Measurements from ENCODE around the gene AREG. TPM values are rescaled to one million over a fixed set of nuclear protein-coding genes. Genes with fewer than 3 reads are reported as not detected.
"Not testable (repeated sequence)": the region's sequence is repeated elsewhere in the genome, so short reads cannot be mapped to it uniquely, and the experiment has no call there.

Gene AREG, protein sequence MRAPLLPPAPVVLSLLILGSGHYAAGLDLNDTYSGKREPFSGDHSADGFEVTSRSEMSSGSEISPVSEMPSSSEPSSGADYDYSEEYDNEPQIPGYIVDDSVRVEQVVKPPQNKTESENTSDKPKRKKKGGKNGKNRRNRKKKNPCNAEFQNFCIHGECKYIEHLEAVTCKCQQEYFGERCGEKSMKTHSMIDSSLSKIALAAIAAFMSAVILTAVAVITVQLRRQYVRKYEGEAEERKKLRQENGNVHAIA
- 6.8 and 7.0 TPM in 2 replicates for total RNA-seq (2014; rRNA removed; shearing (Covaris generic))
- polyA plus RNA-seq (2014; cell fraction: nucleus; rRNA removed): 1.2 and 2.9 TPM in 2 replicates

DNA sequence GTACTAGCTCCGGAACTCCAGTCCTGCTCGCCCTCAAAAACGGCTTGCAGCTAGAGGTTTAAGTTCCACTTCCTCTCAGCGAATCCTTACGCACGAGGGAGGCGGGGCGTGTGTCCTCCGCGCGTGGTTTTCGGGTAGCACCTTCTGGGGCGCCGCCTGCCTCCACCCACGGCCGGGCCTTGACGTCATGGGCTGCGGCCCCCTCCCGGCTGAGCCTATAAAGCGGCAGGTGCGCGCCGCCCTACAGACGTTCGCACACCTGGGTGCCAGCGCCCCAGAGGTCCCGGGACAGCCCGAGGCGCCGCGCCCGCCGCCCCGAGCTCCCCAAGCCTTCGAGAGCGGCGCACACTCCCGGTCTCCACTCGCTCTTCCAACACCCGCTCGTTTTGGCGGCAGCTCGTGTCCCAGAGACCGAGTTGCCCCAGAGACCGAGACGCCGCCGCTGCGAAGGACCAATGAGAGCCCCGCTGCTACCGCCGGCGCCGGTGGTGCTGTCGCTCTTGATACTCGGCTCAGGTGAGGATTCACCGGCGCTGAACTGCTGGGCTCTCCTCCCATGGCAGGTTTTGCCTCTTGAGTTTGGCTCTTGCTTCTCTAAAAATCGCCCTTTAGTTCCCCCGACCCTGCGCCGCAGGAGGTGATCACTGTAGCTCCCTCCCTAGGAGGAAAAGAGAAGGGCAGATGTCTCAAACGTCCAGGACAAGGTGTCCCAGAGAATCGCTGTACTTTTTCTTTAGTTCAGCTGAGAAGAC is at the start of gene AREG:
AREG (plus strand) TSS at position 246 of the 752 bp plus-strand sequence; CDS start at position 456, 210 bp downstream.
- DNase-seq (ENCODE audit: extremely low read depth, low read depth): peak; percentile 35

DNA sequence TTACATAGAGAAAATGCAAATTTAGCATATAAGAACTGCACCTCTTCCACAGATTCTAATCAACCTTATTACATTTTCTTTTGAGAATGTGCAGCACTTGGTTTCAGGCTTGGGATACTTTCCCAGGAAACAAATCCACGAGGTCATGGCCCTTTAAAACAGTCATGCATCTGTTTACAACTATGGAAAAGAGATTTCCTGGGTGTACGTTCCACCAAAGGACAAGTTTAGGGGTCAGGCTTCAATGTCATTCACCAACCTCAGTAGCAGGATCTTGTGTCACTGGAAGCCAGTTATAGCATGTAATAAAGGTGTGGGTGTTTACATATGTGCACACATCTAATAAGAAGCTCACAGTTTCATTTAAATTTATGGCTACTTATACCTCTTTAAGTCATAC is 49.3 kb upstream of the AREG start:
- no peak for DNase-seq (ENCODE audit: extremely low read depth, low read depth)

DNA sequence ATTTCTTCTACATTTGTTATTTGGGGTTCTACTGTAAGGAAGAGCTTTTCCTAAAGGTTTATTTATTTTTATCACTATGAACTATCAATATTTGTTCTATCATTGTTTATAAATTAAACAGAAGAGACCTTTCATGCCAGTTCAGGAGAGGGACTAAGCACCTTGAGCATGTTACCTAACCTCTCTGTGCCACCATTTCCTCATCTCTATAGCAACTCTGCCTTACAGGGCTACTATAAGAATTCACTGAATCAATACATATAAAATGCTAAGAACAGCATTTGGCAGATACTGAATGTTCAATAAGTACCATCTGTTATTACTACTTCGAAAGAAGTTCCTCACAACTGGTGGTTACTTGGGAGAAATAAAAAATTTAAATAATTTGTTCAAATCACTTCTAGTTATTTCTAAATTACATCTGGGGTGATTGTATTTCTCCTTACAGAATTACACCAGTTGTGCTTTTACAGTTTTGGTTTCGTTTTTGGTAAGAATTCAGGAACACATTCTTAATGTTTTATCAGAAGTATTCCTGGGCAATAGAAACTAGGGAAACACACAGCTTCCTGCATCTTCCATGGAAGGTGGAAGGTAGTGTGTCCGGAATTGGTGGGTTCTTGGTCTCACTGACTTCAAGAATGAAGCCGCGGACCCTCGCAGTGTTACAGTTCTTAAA is 47.0 kb upstream of the AREG start:
- no peak for DNase-seq (ENCODE audit: extremely low read depth, low read depth)

DNA sequence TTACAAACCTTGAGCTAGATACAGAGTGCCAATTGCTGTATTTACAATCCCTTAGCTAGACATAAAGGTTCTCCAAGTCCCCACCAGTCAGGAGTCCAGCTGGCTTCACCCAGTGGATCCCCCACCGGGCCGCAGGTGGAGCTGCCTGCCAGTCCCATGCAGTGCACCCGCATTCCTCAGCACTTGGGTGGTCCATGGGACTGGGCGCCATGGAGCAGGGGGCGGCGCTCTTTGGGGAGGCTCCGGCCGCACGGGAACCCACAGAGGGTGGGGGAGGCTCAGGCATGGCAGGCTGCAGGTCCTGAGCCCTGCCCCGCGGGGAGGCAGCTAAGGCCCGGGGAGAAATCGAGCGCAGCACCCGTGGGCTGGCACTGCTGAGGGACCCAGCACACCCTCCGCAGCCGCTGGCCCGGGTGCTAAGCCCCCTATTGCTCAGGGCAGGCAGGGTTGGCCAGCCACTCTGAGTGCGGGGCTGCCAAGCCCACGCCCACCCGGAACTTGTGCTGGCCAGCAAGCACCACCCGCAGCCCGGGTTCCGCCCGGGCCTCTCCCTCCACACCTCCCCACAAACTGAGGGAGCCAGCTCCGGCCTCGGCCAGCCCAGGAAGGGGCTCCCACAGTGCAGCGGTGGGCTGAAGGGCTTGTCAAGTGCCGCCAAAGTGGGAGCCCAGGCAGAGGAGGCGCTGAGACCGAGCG is 45.9 kb upstream of the AREG start:
- DNase-seq (ENCODE audit: extremely low read depth, low read depth): not testable (repeated sequence)

DNA sequence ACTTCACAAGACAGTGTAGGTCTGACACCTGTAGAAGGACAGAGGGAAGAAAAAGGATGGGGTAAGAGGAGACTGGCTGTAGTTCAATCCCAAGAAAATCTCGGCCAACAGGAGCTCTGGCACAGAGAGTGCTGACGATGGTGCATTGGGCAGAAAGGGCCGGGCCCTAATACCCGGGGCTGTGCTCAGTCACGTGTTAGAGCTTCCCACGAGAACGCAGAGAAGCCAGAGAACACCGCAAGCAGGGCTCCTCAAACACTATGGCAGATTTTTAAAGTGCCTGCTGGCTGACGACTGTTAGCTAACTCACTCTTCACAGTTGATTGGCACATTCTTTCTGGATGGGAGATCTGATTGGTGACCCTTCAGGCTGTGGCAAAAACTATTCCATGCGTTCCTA is 44.5 kb upstream of the AREG start:
- peak; percentile 26 for DNase-seq (ENCODE audit: extremely low read depth, low read depth)

DNA sequence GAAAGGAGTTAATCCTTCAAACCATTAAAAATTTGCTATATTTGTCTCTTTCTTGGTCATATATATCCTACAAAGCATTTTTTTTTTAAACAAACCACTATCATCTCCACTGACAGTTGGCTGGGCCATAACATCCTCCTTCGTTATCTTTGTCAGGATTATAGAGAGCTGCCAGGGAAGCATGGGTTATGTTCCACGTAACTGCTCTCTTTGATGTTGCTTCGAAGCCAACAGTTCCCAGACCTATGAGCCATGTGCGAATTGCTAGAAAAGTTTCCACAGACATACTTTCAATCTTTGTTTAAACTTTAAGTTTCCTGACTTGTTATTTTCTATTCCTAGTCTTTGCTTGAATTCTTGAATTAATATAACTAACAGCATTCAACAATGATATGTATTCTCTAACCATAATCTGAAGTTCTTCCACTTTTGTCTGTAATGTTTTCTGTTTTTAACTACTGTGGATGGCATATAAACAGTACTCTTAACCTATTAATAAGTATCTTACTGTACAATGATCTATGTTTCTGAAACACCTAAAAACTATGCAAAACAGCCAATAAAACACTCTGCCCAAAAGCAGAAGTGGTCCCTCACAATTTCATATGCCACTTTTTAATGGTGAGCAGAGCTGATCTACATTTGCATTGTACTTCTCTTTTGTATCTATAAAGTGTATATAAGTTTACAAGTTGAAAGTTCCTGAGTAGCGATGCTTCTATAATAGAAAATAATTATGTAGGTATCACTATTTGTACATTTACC is 42.1 kb upstream of the AREG start:
- no peak for DNase-seq (ENCODE audit: extremely low read depth, low read depth)

DNA sequence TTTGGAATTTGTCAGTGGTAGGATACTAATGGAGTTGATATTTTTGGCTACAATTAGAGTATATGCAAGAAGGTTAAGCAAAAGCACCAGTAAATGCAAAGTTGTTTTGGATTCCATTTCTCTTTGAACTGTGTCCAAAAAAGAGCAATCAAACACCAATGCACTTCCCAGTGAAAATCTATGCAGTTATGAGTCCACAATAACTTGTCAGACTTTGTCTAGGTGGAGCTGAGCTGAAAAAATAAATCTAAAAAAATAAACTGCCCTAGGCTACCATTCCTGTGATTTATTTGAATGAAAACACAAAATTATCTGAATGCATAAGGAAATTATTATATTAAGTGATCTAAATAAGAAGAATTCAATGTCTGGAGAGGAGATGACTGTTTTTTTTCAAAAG is 37.0 kb upstream of the AREG start:
- no peak for DNase-seq (ENCODE audit: extremely low read depth, low read depth)

DNA sequence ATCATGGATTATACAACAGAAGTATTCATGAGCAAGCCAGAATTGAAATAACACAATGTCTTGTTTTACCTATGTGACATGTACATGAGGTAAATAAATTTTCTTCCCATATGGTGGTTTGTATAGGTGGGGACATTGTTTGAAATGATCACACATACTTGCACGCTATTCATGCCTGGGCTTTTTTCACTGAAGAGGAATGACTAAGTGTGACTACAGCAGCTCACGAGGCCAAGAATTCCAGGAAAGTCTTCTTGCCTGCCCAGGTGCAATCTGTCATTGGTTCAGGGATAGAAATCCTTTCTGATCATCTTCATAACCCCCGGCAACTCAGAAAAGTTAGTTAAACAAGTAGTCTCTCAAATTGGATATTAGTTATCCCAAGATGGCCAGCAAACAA is 36.3 kb upstream of the AREG start:
- DNase-seq (ENCODE audit: extremely low read depth, low read depth): no peak

DNA sequence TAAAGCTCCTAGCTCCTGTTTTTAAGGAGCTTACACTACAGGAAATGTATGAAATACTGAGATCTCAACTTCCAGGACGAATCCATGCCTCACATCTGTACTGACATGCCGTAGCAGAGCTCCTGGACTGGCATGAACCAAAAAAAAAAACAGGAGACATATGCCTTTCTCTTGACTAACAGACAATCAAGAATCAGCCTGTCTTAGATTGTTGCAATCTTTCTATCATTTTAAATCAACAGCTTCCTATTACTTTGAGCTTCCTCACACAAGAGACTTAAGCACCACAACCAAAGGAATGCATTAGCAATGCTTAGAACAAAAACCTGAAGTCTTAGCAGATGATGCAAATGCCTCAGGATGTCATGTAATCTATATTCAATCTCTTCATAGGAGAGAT is 34.7 kb upstream of the AREG start:
- DNase-seq (ENCODE audit: extremely low read depth, low read depth): no peak

DNA sequence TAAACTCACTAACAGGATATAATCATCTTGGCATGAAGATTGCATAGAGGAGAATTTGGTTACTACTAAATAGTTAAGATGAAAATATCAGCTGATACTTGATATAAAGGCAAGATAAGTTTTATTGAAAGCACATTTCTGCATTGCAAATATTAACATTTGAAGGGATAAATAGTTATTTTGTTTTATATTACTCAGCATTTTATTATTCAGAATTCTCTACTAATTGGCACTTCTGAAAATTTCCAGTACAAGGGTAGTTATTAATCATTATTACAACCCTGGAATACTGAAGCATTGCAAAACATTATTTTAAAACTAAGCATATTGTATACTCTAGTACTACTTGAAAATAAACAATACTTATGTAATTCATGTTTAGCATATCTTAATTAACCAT is 32.7 kb upstream of the AREG start:
- DNase-seq (ENCODE audit: extremely low read depth, low read depth): no peak

DNA sequence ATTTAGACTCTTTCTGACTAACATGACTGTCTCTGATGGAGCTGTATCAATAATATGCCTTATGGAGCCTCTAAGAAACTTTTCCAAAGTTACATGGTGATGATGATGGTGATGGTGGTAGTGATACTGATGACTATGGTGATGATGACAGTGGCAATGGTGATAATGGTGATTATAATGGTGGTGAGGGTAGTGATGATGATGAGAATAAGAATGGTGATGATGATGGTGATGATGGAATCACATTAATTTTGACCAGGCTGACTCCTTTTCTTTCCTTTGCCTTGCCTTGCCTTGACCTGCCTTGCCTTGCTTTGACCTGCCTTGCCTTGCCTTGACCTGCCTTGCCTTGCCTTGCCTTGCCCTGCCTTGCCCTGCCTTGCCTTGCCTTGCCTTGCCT is 31.7 kb upstream of the AREG start:
- DNase-seq (ENCODE audit: extremely low read depth, low read depth): no peak

DNA sequence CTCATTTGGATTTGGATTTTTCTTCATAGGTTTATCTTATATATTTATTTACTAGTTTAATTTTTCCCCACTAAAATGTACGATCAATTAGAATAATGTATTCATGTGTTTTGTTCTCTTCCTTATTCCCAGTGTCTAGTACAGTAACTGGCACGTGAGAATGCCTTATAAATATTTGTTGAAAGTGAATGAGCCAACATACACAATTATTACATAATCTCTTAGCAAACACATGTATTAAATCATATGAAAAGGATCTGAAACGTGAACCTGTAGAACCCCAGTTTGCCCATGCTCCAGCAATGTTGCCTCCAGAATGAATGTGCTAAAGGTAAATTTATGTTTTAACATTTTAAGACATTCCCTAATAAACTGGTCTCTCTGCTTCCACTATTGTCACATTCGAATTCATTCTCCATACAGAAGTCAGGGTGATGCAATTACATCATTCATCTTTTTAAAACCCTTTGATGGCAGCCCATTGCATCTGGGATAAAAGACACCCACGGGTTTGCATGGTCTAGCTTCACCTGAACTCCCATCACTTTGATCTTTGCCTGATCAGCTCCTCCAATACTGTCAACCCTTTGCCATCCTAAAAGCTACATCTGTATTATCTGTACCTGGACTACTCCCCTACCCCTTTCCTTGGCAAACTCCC is 30.7 kb upstream of the AREG start:
- DNase-seq (ENCODE audit: extremely low read depth, low read depth): no peak

DNA sequence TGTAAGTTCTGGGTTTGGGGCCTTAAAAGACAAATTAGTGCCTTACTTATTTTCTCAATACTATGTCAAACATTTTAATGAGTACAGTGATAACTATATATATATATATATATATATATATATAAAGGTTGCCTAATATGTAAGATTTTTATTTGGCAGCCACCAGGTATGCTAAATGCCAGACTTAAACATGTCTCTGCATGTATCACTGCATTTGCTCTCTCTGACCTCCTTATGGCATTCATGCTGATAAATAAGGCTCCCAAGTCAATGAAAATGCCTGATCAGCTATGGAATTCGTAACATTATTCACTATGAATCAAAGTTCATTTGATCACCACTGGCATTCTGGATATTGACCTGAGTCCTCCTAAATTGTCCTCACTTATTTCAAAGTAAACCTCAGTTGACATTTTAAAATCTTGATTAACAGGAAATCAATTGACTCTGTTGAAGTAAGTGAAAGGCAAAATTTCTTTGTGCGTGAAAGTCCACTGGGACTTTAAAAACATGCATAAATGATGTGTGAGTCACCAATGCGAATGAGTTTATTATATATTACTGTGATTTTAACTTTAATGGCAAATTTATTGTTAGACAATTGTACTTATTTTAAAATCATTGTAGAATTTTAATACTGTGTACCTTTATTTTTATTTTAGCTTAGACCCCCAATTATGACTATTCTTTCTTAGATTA is 29.2 kb upstream of the AREG start:
- DNase-seq (ENCODE audit: extremely low read depth, low read depth): no peak

DNA sequence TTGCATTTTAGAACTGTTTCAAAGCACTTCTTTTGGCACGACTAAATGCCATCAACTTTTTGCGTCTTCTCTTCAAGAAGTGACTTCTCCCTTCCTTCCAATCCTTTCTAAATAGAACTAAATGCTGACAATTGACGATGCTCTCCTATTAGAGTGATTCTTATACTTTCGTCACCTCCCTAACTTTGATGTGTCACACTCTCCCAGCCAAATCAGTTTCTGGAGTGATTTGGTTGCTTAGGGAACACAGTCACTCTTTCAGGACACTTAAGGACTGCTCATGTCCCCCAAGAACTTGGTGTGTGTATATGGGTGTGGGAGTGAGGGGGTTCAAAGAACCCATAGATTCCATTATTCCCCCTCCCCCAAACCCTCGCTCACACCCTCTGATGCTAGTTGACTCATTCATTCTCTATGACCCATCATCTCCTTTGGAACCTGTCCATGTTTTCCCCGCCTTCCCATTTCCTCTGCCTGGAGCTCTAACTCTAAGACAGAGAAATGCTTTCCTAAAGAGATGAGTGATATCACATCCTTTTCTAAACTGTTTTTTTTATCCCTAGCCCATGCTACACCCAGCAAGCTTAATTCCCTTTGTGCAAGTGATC is 26.8 kb upstream of the AREG start:
- peak; percentile 69 for DNase-seq (ENCODE audit: extremely low read depth, low read depth)

DNA sequence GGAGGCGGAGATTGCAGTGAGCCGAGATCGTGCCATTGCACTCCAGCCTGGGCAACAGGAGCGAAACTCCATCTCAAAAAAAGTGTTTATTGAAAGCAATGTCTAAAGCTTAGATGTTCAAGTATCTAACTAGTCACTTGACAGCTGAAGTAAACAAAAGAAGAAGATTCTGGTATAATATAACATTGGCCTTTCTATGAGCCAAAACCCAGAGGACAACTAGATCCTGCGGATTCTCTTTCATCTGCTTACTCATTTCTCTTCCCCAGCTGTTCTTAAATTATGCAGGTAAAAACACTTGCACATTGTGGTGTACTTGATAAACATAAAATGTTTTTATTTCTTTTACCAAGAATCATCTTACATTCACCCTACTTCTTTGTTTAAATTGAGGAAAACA is 24.1 kb upstream of the AREG start:
- no peak for DNase-seq (ENCODE audit: extremely low read depth, low read depth)

DNA sequence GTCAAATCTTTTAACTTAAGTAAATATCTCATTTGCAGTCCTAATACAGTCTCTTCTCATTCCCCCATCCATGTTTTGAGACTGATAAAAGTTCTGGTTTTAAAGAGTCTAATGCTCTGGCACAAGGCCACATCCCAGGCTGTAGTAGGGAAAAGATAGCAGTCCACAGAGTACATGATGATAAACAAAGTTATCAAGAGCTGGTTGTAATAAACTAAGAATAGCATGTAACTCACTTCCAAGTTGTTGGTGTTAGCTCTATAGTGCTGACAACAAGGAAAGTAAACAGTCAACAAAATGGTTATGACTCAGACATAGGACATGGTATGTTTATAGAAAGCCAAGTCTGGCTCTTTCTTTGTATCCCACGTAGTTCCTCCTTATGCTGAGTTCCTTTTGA is 21.8 kb upstream of the AREG start:
- DNase-seq (ENCODE audit: extremely low read depth, low read depth): peak; percentile 52

DNA sequence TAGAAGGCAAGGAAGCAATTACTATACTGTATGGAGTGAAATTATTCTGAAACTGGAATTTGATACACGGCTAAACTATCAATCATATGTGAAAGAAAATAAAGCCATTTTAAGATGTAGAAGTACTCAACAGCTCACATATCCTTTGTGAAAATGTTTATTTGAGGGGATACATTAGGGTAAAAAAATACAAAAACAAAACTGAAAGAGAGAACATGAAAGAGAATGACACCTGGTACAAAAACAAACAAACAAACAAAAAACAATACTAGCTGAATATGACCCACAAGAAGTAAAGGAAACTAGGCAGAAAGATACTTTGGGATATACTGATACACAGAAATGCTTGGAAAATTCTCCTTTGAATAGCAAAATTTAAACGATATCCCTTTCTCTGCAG is 20.8 kb upstream of the AREG start:
- DNase-seq (ENCODE audit: extremely low read depth, low read depth): no peak

DNA sequence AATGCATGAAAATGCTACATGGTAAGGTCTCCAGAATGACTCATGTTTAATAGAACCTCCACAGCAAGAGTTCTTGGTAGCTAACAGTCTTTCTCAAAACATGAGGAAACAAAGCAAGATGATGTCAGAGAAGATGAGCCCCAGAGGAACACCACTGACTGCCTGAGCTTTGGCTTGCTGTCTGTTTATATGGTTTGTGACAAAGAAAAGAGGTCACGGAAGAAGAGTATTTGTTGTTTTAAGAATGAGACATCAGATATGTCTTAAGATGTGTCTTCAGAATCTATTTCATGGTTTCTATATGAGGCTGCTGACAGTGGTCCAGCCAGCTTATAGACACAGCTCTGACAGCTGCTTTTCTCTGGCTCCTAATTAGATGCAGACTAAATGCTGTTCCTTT is 18.8 kb upstream of the AREG start:
- DNase-seq (ENCODE audit: extremely low read depth, low read depth): no peak

DNA sequence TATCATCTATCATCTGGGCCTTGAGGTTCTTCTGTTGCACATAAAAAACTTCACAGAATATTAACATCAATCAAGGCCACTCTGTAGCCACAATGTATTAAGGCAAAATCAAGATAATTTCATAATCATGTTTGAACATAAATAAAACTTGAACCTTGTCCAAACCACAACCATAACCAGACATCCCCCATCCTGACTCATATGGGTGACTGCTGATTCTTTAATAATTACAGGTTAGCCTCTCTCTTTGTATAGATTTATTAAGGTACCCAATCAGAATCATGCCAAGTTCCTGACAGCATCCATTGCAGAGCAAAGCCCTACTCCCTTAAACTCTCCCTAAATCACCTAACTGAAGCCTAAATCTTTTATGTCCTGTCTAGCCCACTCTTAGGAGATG is 16.7 kb upstream of the AREG start:
- DNase-seq (ENCODE audit: extremely low read depth, low read depth): no peak

Measured in NCI-H460 (cell line).